Mesendoderm (in vitro differentiated cells): ENCODE results near the gene KCMF1.

Experiments used
- DNase-seq: peaks from one replicate; pipeline ENCODE4 v3.0.0; 2013
- H2AK5ac ChIP-seq: 2 replicates; pipeline ENCODE4 v1.6.1; 2013; ENCODE audit warnings: low read length, inconsistent platforms
- H2BK120ac ChIP-seq: 2 replicates; pipeline ENCODE4 v1.6.1; 2013; ENCODE audit warnings: low read depth, mild to moderate bottlenecking, low read length, moderate library complexity, mixed read lengths
- H2BK15ac ChIP-seq: replicated peaks from 2 replicates; pipeline ENCODE4 v1.6.1; 2013; ENCODE audit warnings: low read depth, mild to moderate bottlenecking, moderate library complexity
- H2BK5ac ChIP-seq: 2 replicates; pipeline ENCODE4 v1.6.1; 2013; ENCODE audit warnings: low read length, inconsistent platforms
- H3K18ac ChIP-seq: 2 replicates; pipeline ENCODE4 v1.6.1; 2013; ENCODE audit warnings: mild to moderate bottlenecking, low read length, mixed read lengths
- H3K23ac ChIP-seq: one replicate; pipeline ENCODE4 v1.6.1; 2013; ENCODE audit warnings: low read length
- H3K27ac ChIP-seq: 2 replicates; pipeline ENCODE4 v1.5.1; 2013; ENCODE audit warnings: low read depth, mild to moderate bottlenecking, inconsistent platforms, low read length, moderate library complexity
- H3K27me3 ChIP-seq: 2 replicates; pipeline ENCODE4 v1.6.1; 2013; ENCODE audit warnings: low read length, control low read depth, mild to moderate bottlenecking, inconsistent platforms; ENCODE audit not compliant: insufficient read depth, poor library complexity
- H3K36me3 ChIP-seq: 2 replicates; pipeline ENCODE4 v1.6.1; 2013; ENCODE audit warnings: low read length, inconsistent platforms; ENCODE audit not compliant: control insufficient read depth, insufficient read depth
- H3K4ac ChIP-seq: one replicate; pipeline ENCODE4 v1.6.1; 2013; ENCODE audit warnings: low read depth, mild to moderate bottlenecking, low read length, moderate library complexity
- H3K4me1 ChIP-seq: 2 replicates; pipeline ENCODE4 v1.6.1; 2013; ENCODE audit warnings: low read depth, low read length, inconsistent platforms; ENCODE audit not compliant: control insufficient read depth
- H3K4me2 ChIP-seq: 2 replicates; pipeline ENCODE4 v1.6.1; 2013; ENCODE audit warnings: low read length
- H3K4me3 ChIP-seq: 2 replicates; pipeline ENCODE4 v1.5.1; 2013; ENCODE audit warnings: mild to moderate bottlenecking, low read length
- H3K56ac ChIP-seq: one replicate; pipeline ENCODE4 v1.6.1; 2013; ENCODE audit warnings: low read length
- H3K79me1 ChIP-seq: 2 replicates; pipeline ENCODE4 v1.6.1; 2013; ENCODE audit warnings: low read length, inconsistent platforms
- H3K79me2 ChIP-seq: 2 replicates; pipeline ENCODE4 v1.6.1; 2013; ENCODE audit warnings: mild to moderate bottlenecking, low read length; ENCODE audit not compliant: control insufficient read depth, insufficient read depth
- H3K9ac ChIP-seq: 2 replicates; pipeline ENCODE4 v1.6.1; 2013; ENCODE audit warnings: low read length, inconsistent platforms
- H4K5ac ChIP-seq: one replicate; pipeline ENCODE4 v1.6.1; 2013; ENCODE audit warnings: low read length
- H4K8ac ChIP-seq: one replicate; pipeline ENCODE4 v1.6.1; 2013; ENCODE audit warnings: low read depth, mild to moderate bottlenecking, control low read depth, low read length, moderate library complexity
- WGBS: extraction: QIAGEN DNeasy Blood & Tissue Kit; methylation state at CpG from one replicate; pipeline ENCODE4 v1.1.7; 2013; ENCODE audit warnings: low lambda C conversion rate, missing lambda C conversion rate; ENCODE audit not compliant: insufficient coverage; ENCODE audit errors: extremely low coverage; 5-methylcytosine and 5-hydroxymethylcytosine counted together

KCMF1 gene

GRCh38 chr2:84946204-84947009 is 24.6 kb upstream of the KCMF1 start:
- DNase-seq = no peak
- Histone ChIP-seq H4K8ac (no peak overlapping the region), H3K23ac (no peak overlapping the region), H3K79me2 (no peaks in the 10 kb centered on the region), H3K27ac (no peak overlapping the region), H3K36me3 (no peaks in the 10 kb centered on the region), H2BK5ac (no peak overlapping the region), H3K4me2 (no peak overlapping the region), H3K4me3 (no peak overlapping the region), H3K27me3 (no peaks in the 10 kb centered on the region), H3K4me1 (peaks cover 2% of the 10 kb centered on the region), H3K4ac (no peak overlapping the region), H2BK120ac (no peak overlapping the region), H3K9ac (no peak overlapping the region), H3K79me1 (no peaks in the 10 kb centered on the region), H3K56ac (no peak overlapping the region), H2AK5ac (peak overlapping the region; percentile 23), H4K5ac (peak overlapping the region; percentile 56), H2BK15ac (no peak overlapping the region), H3K18ac (no peak overlapping the region)
- WGBS = no CpG with 5 or more reads among the region's 12 CpGs

GRCh38 chr2:84947010-84947593 is 23.9 kb upstream of the KCMF1 start:
- H3K27ac ChIP-seq = no peak overlapping the region
- no peak for DNase-seq
- H3K56ac ChIP-seq = no peak overlapping the region
- no peaks in the 10 kb centered on the region for H3K36me3 ChIP-seq
- H2BK120ac ChIP-seq = no peak overlapping the region
- H3K27me3 ChIP-seq = no peaks in the 10 kb centered on the region
- no peak overlapping the region for H3K18ac ChIP-seq
- no peak overlapping the region for H4K8ac ChIP-seq
- H3K4me3 ChIP-seq = no peak overlapping the region
- no peaks in the 10 kb centered on the region for H3K79me2 ChIP-seq
- no peak overlapping the region for H3K4ac ChIP-seq
- H3K4me2 ChIP-seq = no peak overlapping the region
- H2BK15ac ChIP-seq = no peak overlapping the region
- H3K23ac ChIP-seq = no peak overlapping the region
- no peaks in the 10 kb centered on the region for H3K79me1 ChIP-seq
- 100% methylated on average over 1 of the region's 10 CpGs for WGBS
- no peak overlapping the region for H2BK5ac ChIP-seq
- no peak overlapping the region for H3K9ac ChIP-seq
- no peak overlapping the region for H4K5ac ChIP-seq
- H2AK5ac ChIP-seq = no peak overlapping the region
- peaks cover 2% of the 10 kb centered on the region for H3K4me1 ChIP-seq

GRCh38 chr2:84953535-84953934 is 17.4 kb upstream of the KCMF1 start:
- no CpG with 5 or more reads among the region's 3 CpGs for WGBS
- H3K18ac ChIP-seq = no peak overlapping the region
- no peaks in the 10 kb centered on the region for H3K27me3 ChIP-seq
- H3K4me2 ChIP-seq = no peak overlapping the region
- no peak overlapping the region for H3K4ac ChIP-seq
- no peak overlapping the region for H3K56ac ChIP-seq
- H2BK5ac ChIP-seq = no peak overlapping the region
- no peak overlapping the region for H3K27ac ChIP-seq
- peaks cover 6% of the 10 kb centered on the region for H3K4me1 ChIP-seq
- H2BK120ac ChIP-seq = no peak overlapping the region
- H3K36me3 ChIP-seq = no peaks in the 10 kb centered on the region
- DNase-seq = no peak
- no peak overlapping the region for H2AK5ac ChIP-seq
- H3K79me2 ChIP-seq = no peaks in the 10 kb centered on the region
- H4K8ac ChIP-seq = no peak overlapping the region
- H3K79me1 ChIP-seq = no peaks in the 10 kb centered on the region
- H3K9ac ChIP-seq = no peak overlapping the region
- no peak overlapping the region for H3K4me3 ChIP-seq
- H2BK15ac ChIP-seq = no peak overlapping the region
- no peak overlapping the region for H4K5ac ChIP-seq
- no peak overlapping the region for H3K23ac ChIP-seq

GRCh38 chr2:84954329-84954728 is 16.6 kb upstream of the KCMF1 start:
- no peaks in the 10 kb centered on the region for H3K27me3 ChIP-seq
- WGBS = no CpG with 5 or more reads among the region's 6 CpGs
- no peak overlapping the region for H3K4ac ChIP-seq
- no peak overlapping the region for H3K18ac ChIP-seq
- no peak overlapping the region for H3K27ac ChIP-seq
- H3K4me3 ChIP-seq = no peak overlapping the region
- DNase-seq = no peak
- no peak overlapping the region for H4K5ac ChIP-seq
- H2BK120ac ChIP-seq = no peak overlapping the region
- peaks cover 7% of the 10 kb centered on the region for H3K4me1 ChIP-seq
- H3K79me2 ChIP-seq = no peaks in the 10 kb centered on the region
- no peak overlapping the region for H2BK15ac ChIP-seq
- H3K4me2 ChIP-seq = no peak overlapping the region
- no peaks in the 10 kb centered on the region for H3K79me1 ChIP-seq
- no peak overlapping the region for H3K23ac ChIP-seq
- H4K8ac ChIP-seq = no peak overlapping the region
- H3K36me3 ChIP-seq = no peaks in the 10 kb centered on the region
- H2BK5ac ChIP-seq = no peak overlapping the region
- no peak overlapping the region for H3K9ac ChIP-seq
- no peak overlapping the region for H3K56ac ChIP-seq
- no peak overlapping the region for H2AK5ac ChIP-seq

GRCh38 chr2:84956334-84957297 is 14.3 kb upstream of the KCMF1 start:
- Histone ChIP-seq H3K4ac (peak overlapping the region; percentile 62), H3K36me3 (no peaks in the 10 kb centered on the region), H3K4me1 (peaks cover 7% of the 10 kb centered on the region), H3K18ac (peak overlapping the region; percentile 65), H3K79me1 (no peaks in the 10 kb centered on the region), H2BK5ac (no peak overlapping the region), H2AK5ac (no peak overlapping the region), H3K23ac (no peak overlapping the region), H3K27ac (peak overlapping the region; percentile 50), H3K27me3 (no peaks in the 10 kb centered on the region), H4K5ac (no peak overlapping the region), H2BK120ac (no peak overlapping the region), H3K9ac (no peak overlapping the region), H3K4me2 (no peak overlapping the region), H2BK15ac (no peak overlapping the region), H4K8ac (no peak overlapping the region), H3K79me2 (no peaks in the 10 kb centered on the region), H3K56ac (peak overlapping the region; percentile 39), H3K4me3 (no peak overlapping the region)
- WGBS = no CpG with 5 or more reads among the region's 12 CpGs
- DNase-seq = no peak
